ENCODE results near the gene COL13A1.

DNA sequence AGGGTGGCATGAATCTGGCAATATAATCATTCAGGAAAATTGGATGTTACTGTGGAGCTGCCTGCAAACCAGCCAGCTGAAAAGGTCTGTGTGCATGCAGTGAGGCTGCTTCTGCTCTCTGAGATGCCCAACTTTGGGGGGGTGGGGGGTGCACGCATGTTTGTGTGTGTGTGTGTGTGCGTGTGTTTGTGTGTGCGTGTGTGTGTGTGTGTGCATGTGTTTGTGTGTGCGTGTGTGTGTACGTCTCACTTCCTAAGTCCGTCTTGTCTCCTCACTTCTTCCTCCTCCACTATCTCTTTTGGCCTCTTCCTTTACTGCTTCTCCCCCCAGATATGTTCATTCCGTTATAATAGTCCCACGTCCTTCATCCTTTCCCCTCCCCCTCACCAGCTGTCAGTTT is 148.1 kb downstream of the COL13A1 start:
- TF ChIP-seq, protein P1, sequence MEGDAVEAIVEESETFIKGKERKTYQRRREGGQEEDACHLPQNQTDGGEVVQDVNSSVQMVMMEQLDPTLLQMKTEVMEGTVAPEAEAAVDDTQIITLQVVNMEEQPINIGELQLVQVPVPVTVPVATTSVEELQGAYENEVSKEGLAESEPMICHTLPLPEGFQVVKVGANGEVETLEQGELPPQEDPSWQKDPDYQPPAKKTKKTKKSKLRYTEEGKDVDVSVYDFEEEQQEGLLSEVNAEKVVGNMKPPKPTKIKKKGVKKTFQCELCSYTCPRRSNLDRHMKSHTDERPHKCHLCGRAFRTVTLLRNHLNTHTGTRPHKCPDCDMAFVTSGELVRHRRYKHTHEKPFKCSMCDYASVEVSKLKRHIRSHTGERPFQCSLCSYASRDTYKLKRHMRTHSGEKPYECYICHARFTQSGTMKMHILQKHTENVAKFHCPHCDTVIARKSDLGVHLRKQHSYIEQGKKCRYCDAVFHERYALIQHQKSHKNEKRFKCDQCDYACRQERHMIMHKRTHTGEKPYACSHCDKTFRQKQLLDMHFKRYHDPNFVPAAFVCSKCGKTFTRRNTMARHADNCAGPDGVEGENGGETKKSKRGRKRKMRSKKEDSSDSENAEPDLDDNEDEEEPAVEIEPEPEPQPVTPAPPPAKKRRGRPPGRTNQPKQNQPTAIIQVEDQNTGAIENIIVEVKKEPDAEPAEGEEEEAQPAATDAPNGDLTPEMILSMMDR (IDR thresholded peaks at IDR 0.05 in 2 of 3, conservative IDR thresholded peaks at IDR 0.05 in 1 of 3; ENCODE audit: borderline replicate concordance in 1 of 3, insufficient read depth in 1 of 3, low read depth in 2 of 3, low read length in 2 of 3) = no peak
- TF ChIP-seq POLR2A (IDR thresholded peaks at IDR 0.05; ENCODE audit: borderline replicate concordance, extremely low read depth, insufficient read depth, insufficient read length) (no peak), JUND (IDR thresholded peaks at IDR 0.05) (no peak), YY1 (IDR thresholded peaks at IDR 0.05; ENCODE audit: extremely low read depth, insufficient replicate concordance, low read depth, low read length) (no peak), EZH2phosphoT487 (IDR thresholded peaks at IDR 0.05; ENCODE audit: borderline replicate concordance) (no peak), EGR1 (IDR thresholded peaks at IDR 0.05; ENCODE audit: low read depth) (no peak), RAD21 (IDR thresholded peaks at IDR 0.05; ENCODE audit: low read depth) (no peak), ELF1 (IDR thresholded peaks at IDR 0.05; ENCODE audit: borderline replicate concordance, low read depth) (no peak), POLR2AphosphoS5 (IDR thresholded peaks at IDR 0.05; ENCODE audit: low read depth, low read length) (no peak), FOSL1 (IDR thresholded peaks at IDR 0.05; ENCODE audit: low read depth) (no peak)
- TF ChIP-seq, protein P2, sequence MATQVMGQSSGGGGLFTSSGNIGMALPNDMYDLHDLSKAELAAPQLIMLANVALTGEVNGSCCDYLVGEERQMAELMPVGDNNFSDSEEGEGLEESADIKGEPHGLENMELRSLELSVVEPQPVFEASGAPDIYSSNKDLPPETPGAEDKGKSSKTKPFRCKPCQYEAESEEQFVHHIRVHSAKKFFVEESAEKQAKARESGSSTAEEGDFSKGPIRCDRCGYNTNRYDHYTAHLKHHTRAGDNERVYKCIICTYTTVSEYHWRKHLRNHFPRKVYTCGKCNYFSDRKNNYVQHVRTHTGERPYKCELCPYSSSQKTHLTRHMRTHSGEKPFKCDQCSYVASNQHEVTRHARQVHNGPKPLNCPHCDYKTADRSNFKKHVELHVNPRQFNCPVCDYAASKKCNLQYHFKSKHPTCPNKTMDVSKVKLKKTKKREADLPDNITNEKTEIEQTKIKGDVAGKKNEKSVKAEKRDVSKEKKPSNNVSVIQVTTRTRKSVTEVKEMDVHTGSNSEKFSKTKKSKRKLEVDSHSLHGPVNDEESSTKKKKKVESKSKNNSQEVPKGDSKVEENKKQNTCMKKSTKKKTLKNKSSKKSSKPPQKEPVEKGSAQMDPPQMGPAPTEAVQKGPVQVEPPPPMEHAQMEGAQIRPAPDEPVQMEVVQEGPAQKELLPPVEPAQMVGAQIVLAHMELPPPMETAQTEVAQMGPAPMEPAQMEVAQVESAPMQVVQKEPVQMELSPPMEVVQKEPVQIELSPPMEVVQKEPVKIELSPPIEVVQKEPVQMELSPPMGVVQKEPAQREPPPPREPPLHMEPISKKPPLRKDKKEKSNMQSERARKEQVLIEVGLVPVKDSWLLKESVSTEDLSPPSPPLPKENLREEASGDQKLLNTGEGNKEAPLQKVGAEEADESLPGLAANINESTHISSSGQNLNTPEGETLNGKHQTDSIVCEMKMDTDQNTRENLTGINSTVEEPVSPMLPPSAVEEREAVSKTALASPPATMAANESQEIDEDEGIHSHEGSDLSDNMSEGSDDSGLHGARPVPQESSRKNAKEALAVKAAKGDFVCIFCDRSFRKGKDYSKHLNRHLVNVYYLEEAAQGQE (IDR thresholded peaks at IDR 0.05; ENCODE audit: low read depth) = no peak
- TF ChIP-seq, protein P3, sequence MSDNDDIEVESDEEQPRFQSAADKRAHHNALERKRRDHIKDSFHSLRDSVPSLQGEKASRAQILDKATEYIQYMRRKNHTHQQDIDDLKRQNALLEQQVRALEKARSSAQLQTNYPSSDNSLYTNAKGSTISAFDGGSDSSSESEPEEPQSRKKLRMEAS (IDR thresholded peaks at IDR 0.05) = no peak
